GM18502 (cell line): Measurements from ENCODE around the gene ART5.
"Not testable (repeated sequence)": the region's sequence is repeated elsewhere in the genome, so short reads cannot be mapped to it uniquely, and the experiment has no call there.

Experiments
- ATAC-seq: cut with Tn5 transposase; IDR thresholded peaks from one replicate; pipeline ENCODE4 v1.9.1; 2021; ENCODE audit warnings: mild to moderate bottlenecking; ENCODE audit not compliant: unreplicated experiment, poor library complexity

ART5 gene

DNA sequence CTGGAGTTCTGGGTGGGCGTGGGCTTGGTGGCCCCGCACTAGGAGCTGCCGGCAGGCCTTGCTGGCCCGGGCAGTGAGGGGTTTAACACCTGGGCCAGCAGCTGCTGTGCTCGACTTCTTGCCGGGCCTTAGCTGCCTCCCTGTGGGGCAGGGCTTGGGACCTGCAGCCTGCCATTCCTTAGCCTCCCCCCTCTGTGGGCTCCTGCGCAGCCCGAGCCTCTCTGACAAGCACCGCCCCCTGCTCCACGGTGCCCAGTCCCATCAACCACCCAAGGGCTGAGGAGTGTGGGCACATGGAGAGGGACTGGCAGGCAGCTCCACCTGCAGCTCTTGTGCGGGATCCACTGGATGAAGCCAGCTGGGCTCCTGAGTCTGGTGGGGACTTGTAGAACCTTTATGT, 53.0 kb downstream of the ART5 start:
- ATAC-seq, result not testable (repeated sequence)
